Activated naive CD4-positive, alpha-beta T cell treated with anti-CD3 and anti-CD28 coated beads, Interleukin-2, amount 50 U/mL, for 24 hours (primary cell): Measurements from ENCODE around the gene KATNB1.
"Not testable (repeated sequence)": the region's sequence is repeated elsewhere in the genome, so short reads cannot be mapped to it uniquely, and the experiment has no call there.

ENCODE experiments used
- H3K27ac Mint-ChIP-seq: one replicate; pipeline ENCODE4 v1.8.0; 2021; ENCODE audit warnings: mild to moderate bottlenecking, mixed read lengths
- H3K27me3 Mint-ChIP-seq: one replicate; pipeline ENCODE4 v1.8.0; 2021; ENCODE audit warnings: mixed read lengths
- H3K36me3 Mint-ChIP-seq: one replicate; pipeline ENCODE4 v1.8.0; 2021; ENCODE audit warnings: mixed read lengths
- H3K4me1 Mint-ChIP-seq: one replicate; pipeline ENCODE4 v1.8.0; 2021; ENCODE audit warnings: mixed read lengths
- H3K4me3 Mint-ChIP-seq: one replicate; pipeline ENCODE4 v1.8.0; 2021; ENCODE audit warnings: mild to moderate bottlenecking, mixed read lengths
- H3K9me3 Mint-ChIP-seq: one replicate; pipeline ENCODE4 v1.8.0; 2021; ENCODE audit warnings: mixed read lengths

Gene KATNB1

DNA sequence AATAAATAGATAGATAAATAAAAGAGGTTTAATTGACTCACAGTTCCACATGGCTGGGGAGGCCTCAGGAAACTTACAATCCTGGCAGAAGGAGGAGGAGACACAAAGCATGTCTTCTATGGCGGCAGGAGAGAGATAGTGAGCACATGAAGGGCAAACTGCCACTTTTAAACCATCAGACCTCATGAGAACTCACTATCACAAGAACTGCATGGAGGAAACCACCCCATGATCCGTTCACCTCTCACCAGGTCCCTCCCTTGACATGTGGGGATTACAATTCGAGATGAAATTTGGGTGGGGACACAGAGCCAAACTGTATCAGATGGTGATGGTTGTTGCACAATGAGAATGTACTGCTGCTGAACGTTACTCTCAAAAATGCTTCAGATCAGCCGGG, 44.3 kb downstream of the KATNB1 start:
- not testable (repeated sequence) for H3K4me3 Mint-ChIP-seq, H3K27ac Mint-ChIP-seq, H3K27me3 Mint-ChIP-seq, H3K9me3 Mint-ChIP-seq, H3K4me1 Mint-ChIP-seq, H3K36me3 Mint-ChIP-seq

DNA sequence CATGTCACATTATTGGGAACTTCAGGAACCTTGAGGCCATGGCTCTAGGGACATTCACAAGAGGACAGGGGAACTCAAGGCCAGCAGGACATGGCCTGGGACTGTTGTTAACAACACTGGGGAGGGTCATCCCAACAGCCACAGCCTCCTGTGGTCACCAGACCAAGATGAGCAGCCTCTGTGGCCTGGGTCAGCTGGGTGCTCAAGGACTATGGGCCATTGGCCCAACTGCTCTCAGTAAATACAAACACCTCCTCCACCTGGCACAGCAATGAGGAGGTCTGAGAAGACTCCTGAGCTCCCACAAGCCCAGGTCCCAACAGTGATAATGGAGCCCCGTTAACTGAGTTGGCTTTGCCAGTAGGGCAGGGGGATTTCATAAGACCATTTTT, 45.8 kb downstream of the KATNB1 start:
- Mint-ChIP-seq H3K36me3 (no peaks in the 10 kb centered on the region), H3K27me3 (no peaks in the 10 kb centered on the region), H3K9me3 (no peaks in the 10 kb centered on the region), H3K27ac (no peak overlapping the region), H3K4me3 (no peak overlapping the region), H3K4me1 (no peaks in the 10 kb centered on the region)

DNA sequence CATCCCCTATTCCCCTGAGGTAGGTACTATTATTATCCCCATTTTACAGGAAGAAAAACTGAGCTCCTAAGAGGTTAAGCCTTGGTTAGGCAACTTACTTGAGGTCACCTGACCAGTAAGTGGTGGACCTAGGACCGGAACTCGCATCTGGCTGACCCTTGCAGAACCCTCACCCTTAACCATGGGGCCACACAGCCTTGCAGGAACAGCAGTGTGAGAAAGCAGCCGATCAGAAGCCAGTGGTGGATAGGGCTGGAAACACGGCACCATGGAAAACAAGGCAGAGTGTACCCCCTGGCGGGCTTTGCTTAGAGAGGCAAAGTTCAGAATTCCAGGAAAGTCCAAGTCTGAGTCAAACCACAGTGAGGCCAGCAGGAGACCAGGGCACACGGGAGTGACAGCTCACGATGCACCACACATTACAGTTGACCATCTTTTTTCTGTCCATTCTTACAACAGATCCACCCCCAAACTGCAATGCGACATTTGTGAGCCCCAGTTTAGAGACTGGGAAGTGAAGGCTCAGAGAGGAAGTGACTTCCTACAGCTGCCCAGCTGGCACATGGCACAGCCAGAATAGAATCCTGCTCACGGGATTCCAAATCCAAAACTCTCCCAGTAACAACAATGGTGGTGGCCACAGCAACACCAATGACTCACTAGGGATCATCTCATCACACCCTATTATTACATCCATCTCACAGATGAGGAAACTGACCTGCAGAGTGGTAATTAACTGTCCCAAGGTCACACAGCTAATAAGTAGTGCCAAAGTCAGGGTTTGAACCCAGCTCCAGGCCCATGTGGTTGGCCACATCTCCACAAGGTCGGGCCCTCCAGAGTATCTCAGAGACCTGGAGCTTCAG, 46.4 kb downstream of the KATNB1 start:
- no peaks in the 10 kb centered on the region for H3K36me3 Mint-ChIP-seq
- no peaks in the 10 kb centered on the region for H3K4me1 Mint-ChIP-seq
- no peaks in the 10 kb centered on the region for H3K9me3 Mint-ChIP-seq
- H3K4me3 Mint-ChIP-seq: no peak overlapping the region
- no peaks in the 10 kb centered on the region for H3K27me3 Mint-ChIP-seq
- no peak overlapping the region for H3K27ac Mint-ChIP-seq

DNA sequence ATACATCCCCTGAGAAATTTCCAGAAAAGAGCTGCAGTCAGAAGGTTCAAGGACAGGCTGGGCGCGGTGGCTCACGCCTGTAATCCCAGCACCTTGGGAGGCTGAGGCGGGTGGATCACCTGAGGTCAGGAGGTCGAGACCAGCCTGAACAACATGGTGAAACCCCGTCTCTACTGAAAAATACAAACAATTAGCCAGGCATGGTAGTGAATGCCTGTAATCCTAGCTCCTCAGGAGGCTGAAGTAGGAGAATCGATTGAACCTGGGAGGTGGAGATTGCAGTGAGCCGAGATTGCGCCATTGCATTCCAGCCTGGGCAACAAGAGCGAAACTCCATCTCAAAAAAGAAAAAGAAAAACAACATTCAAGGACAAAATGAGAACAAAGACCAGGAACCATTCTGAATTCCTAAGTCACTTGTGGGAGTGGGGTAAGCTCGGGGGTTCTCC, 47.1 kb downstream of the KATNB1 start:
- not testable (repeated sequence) for H3K27ac Mint-ChIP-seq, H3K9me3 Mint-ChIP-seq, H3K4me1 Mint-ChIP-seq, H3K36me3 Mint-ChIP-seq, H3K27me3 Mint-ChIP-seq, H3K4me3 Mint-ChIP-seq

DNA sequence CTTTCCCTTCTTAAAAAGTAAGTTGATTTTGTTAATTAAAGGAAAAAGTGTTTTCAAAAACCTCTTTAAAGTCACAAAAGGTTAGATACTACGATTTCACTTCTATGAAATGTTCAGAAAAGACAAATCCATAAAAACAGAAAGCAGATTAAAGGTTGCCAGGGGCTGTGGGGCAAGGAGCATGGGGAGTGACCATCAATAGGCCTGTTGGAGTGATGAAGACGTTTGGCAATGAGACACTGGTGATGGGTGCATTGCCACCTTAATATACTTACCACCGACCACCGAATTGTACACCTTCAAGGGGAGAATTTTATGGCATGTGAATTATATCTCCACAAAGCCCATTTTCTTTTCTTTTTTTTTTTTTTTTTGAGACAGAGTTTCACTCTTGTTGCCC, 47.5 kb downstream of the KATNB1 start:
- H3K27me3 Mint-ChIP-seq: no peaks in the 10 kb centered on the region
- no peaks in the 10 kb centered on the region for H3K36me3 Mint-ChIP-seq
- no peak overlapping the region for H3K27ac Mint-ChIP-seq
- no peak overlapping the region for H3K4me3 Mint-ChIP-seq
- no peaks in the 10 kb centered on the region for H3K4me1 Mint-ChIP-seq
- H3K9me3 Mint-ChIP-seq: no peaks in the 10 kb centered on the region

DNA sequence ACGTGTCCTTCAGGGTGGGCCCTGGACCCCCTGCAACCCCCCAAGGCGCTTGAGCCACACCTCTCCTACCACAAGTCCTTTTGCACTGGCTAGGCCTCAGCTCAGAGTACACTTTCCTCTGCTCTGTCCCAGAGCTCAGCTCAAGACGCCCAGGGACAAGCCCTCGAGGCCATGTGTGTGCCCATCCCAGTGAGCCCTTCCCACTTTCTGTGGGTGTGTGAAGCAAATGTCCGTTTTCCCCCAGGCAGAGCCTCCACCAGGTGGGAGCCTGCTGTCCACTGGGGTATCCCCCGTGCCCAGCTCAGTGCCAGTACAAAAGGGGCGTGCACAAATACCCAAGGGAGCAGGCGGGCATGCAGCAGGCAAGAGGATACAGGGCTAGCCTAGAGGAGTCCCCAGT, 48.3 kb downstream of the KATNB1 start:
- Mint-ChIP-seq H3K36me3 (no peaks in the 10 kb centered on the region), H3K4me3 (no peak overlapping the region), H3K27ac (no peak overlapping the region), H3K9me3 (no peaks in the 10 kb centered on the region), H3K27me3 (no peaks in the 10 kb centered on the region), H3K4me1 (no peaks in the 10 kb centered on the region)

DNA sequence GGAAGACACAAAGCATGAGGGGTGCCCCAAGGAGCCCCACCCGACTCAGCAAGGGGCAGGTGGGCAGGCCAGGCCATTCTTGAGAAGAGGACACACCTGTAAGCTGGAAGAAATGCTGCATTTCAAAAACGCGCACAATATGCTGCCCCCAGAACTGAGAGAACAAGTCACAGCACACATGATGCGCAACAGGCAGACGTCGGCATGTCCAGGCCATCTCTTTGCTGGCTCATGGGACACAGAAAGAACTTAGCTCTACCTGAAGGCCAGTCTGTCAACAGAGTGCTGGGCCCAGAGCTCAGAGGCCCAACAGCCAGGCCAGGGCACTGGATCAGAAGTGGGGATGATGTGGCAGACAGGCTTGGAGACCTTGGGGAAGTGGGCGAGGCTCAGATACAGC, 48.8 kb downstream of the KATNB1 start:
- H3K4me1 Mint-ChIP-seq: no peaks in the 10 kb centered on the region
- no peak overlapping the region for H3K27ac Mint-ChIP-seq
- H3K27me3 Mint-ChIP-seq: no peaks in the 10 kb centered on the region
- no peaks in the 10 kb centered on the region for H3K9me3 Mint-ChIP-seq
- H3K4me3 Mint-ChIP-seq: no peak overlapping the region
- H3K36me3 Mint-ChIP-seq: no peaks in the 10 kb centered on the region

DNA sequence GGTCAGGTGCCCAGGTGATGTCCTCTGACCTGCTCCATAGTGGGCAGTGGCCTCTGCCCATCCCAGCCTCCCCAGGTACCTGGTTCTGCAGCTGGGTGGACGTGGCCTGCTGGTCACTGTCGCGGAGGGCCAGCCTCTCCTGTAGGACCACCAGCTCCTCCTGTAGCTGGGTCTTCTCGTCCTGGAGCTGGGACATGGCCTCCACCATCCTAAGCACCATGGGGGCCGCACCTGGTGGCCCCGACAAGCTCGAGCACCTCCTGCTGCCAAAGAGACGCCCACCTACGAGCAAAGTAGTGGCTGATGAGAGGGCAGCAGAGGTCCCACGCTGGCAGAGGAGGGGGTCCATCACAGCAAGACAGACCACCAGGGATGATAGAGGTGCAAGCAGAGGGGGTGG, 49.8 kb downstream of the KATNB1 start:
- no peaks in the 10 kb centered on the region for H3K27me3 Mint-ChIP-seq
- no peak overlapping the region for H3K4me3 Mint-ChIP-seq
- no peaks in the 10 kb centered on the region for H3K36me3 Mint-ChIP-seq
- no peaks in the 10 kb centered on the region for H3K4me1 Mint-ChIP-seq
- no peak overlapping the region for H3K27ac Mint-ChIP-seq
- H3K9me3 Mint-ChIP-seq: no peaks in the 10 kb centered on the region

DNA sequence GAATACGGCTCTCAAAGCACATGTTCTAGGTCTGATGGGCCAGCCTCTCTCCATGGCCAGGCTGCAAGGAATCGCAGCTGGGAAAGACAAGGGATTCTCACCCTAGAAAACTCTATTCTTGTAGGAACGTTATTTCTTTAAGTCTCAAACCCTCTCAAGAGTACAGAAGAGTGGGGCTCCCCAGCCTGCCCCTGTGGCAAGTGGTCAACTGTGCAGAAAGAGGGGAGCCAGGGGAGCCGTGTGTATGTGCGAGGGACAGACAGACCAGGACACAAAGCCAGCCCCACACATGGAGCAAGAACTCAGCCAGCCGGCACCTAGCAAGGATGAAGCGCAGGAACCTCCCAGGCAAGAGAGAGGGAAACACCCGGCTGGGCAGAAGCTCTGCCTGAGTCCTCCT, 50.4 kb downstream of the KATNB1 start:
- Mint-ChIP-seq H3K9me3 (no peaks in the 10 kb centered on the region), H3K4me3 (no peak overlapping the region), H3K36me3 (no peaks in the 10 kb centered on the region), H3K27me3 (no peaks in the 10 kb centered on the region), H3K27ac (no peak overlapping the region), H3K4me1 (no peaks in the 10 kb centered on the region)

DNA sequence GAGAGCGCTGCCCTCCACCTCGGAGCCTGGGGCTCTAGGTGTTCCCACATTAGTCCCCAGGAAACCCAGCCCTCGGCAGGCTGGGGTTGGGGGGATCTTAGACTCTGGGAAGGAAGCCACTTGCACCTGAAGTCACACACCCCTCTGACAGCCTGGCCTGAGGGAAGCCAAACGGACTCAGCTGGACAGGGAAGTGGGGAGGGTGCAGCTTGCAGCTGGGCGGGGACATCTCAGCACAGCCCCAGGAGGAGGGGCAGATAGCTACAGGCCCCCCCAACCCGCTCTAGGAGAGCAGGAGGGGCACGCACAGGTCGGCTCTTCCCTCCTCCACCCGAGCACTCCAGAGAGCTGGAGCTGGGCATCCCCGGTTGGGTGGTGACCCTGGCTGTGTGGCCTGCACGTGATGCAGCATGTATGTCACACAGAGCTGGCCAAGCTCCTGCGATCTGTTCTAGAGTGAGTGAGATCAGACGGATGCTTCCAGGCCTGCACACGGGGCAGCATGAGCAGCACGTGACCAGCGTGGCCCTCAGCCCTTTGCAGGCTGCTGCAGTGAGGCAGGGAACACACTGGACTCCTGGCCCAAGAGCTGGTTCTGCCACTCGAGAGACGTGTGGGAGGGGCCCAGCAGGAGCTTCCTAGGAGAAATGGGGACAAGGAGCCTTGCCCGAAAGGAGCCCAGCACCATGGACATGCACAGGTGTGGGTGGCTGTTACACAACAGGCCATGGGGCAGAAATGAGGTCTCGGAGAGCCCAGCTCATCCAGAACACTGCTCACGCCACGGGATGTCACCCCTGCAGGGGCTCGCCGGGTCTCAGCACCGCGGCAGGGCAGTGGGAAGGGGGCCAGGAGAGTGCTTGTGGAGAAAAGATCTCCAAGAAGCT, 51.3 kb downstream of the KATNB1 start:
- no peaks in the 10 kb centered on the region for H3K4me1 Mint-ChIP-seq
- H3K9me3 Mint-ChIP-seq: no peaks in the 10 kb centered on the region
- H3K27me3 Mint-ChIP-seq: no peaks in the 10 kb centered on the region
- H3K4me3 Mint-ChIP-seq: no peak overlapping the region
- no peak overlapping the region for H3K27ac Mint-ChIP-seq
- H3K36me3 Mint-ChIP-seq: no peaks in the 10 kb centered on the region

DNA sequence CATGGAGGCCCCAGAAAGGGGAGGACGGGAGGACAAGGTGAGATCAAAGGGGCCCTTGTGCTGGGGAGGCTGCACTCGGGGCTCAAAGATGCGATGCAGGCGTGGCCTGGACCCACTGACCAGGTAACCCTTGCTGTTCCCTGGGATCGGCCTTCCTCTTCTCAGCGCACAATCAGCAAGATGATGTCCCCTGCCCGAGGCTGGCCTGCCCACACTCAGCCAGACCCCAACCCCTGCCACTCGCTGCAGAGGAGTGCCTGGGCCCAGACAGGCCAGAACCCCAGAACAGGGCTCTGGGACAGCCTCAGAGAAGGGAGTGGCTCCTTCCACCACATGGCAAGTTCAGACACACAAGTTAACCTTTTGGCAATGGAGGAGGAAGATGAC, 51.9 kb downstream of the KATNB1 start:
- Mint-ChIP-seq H3K27me3 (no peaks in the 10 kb centered on the region), H3K9me3 (no peaks in the 10 kb centered on the region)

DNA sequence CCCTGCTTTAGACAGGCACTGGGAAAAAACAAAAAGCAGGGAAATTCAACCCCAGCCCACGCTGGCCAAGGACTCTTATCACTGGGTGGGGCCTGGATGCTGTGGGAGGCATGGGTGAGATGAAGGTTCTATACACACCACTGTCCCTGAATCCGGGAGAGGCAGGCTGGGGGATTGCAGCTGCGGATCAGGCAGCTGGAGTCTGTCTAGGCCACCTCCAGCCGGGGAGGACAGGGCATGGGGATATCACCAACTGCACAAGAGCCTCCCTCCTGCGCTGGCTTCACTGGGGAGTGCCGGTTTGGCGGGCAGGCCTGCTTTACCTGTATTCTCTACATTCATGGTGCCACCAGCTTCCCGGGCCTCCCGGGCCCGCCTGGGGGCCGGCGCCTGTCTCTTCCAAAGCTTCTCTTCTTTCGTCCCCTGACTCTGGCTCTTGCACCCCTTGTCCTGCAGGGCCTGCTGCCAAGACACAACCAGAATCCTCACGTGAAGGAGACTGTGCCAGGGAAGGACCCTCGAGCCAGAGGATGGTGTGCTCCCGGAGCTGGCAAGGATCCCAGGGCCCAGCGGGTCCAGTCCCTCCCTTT, 52.8 kb downstream of the KATNB1 start:
- Mint-ChIP-seq H3K9me3 (no peaks in the 10 kb centered on the region), H3K4me3 (no peak overlapping the region), H3K4me1 (no peaks in the 10 kb centered on the region), H3K27me3 (no peaks in the 10 kb centered on the region), H3K27ac (no peak overlapping the region), H3K36me3 (no peaks in the 10 kb centered on the region)

More for the DNA sequence above, 51.9 kb downstream of the KATNB1 start:
- Mint-ChIP-seq H3K36me3 (no peaks in the 10 kb centered on the region), H3K4me3 (no peak overlapping the region), H3K27ac (no peak overlapping the region), H3K4me1 (no peaks in the 10 kb centered on the region)

DNA sequence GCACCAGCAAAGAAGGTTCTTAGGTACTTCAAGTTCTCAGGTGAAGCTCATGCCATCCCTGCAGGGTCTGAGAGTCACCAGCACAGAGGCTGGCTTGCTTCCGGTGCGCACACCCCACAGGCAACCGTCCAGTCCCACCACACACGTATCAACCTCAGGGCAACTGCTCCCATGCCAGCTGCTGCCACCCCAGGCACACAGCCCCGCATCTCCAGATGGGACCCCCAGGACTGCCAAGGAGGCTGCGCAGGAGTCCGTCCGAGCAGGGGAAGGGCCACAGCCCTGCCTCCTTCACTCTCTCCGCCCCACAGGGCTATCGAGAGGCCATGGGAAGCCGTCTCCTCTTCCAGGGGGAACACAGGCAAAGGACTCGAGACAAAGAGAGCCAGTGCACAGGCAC, 53.4 kb downstream of the KATNB1 start:
- H3K36me3 Mint-ChIP-seq: no peaks in the 10 kb centered on the region
- H3K27ac Mint-ChIP-seq: no peak overlapping the region
- H3K27me3 Mint-ChIP-seq: no peaks in the 10 kb centered on the region
- H3K9me3 Mint-ChIP-seq: no peaks in the 10 kb centered on the region
- H3K4me1 Mint-ChIP-seq: no peaks in the 10 kb centered on the region
- H3K4me3 Mint-ChIP-seq: no peak overlapping the region

DNA sequence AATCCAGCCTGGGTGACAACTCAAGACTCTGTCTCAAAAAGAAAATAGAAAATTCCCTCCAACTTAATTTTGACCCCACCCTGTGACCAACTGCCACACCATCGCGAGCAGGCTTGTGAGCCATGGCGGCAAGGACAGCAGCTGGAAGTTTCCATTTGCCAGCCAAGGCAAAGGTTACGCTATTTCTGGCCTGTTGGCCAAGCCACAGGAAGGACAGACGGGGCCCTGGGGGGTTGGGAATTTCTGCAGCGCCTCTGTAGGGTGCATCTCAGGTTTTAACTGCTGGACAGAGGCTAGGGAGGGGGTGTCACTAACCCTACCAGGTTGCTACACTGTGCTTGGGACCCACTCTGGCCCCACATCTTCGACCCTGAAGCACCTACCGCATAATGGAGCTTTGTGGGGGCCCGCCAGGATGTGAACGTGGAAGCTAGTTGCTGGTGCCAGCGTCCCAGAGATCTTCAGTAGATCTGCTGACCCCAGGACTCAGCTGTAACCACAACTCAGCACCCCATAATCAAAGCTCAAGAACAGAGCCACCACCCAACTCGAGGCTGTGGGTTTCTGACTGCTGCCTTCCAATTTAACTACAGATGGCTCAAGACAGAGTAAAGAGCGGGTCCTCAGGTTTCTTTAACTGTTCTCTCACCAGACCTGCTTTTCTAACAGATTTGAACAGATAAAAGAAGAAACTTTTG, 55.8 kb downstream of the KATNB1 start:
- Mint-ChIP-seq H3K4me1 (no peaks in the 10 kb centered on the region), H3K27me3 (no peaks in the 10 kb centered on the region), H3K36me3 (no peaks in the 10 kb centered on the region), H3K9me3 (no peaks in the 10 kb centered on the region), H3K27ac (no peak overlapping the region), H3K4me3 (no peak overlapping the region)

DNA sequence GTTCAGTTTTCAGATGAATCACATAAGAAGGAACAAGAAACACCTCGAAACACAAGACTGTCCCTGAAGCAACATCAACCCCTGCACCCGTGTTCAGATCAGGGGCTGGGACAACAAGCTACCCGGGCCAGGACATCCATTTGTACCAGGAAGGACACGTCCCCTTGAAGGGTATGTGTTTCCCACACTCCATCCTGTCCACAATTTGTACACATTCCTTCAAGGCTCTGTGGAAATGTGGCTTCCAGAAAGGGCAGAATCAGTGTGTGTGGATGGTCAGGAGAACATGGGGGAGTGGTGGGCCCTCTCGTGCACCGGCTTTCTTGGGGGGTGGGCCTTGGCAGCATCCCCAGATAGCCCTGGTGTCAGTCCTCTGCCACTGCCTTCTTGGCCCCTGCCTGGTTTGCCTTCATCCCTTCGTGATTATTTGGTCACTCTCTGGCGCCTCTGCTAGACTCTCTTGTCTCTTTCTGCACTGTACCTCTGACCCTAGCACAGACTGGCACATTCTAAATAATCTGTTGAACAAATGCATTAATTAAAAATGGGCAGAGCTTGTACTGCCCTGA, 56.4 kb downstream of the KATNB1 start:
- Mint-ChIP-seq H3K4me3 (no peak overlapping the region), H3K9me3 (no peaks in the 10 kb centered on the region), H3K4me1 (no peaks in the 10 kb centered on the region), H3K27ac (no peak overlapping the region), H3K27me3 (no peaks in the 10 kb centered on the region), H3K36me3 (no peaks in the 10 kb centered on the region)
